ENCODE results near the gene TOM1L2.

Gene TOM1L2

GRCh38 chr17:17819561-17819995, 152.6 kb downstream of the TOM1L2 start:
- peak; percentile 64 for DNase-seq (ENCODE audit: insufficient read length, low spot score)
- peak; percentile 80 for FAIRE-seq
- TF ChIP-seq TAF1 (IDR thresholded peaks at IDR 0.05; ENCODE audit: low read depth, low read length) (no peak), SPI1 (IDR thresholded peaks at IDR 0.05; ENCODE audit: low read depth, low read length) (no peak), POU2F2 (IDR thresholded peaks at IDR 0.05; ENCODE audit: low read depth, low read length) (peak; percentile 99), POLR2AphosphoS5 (IDR thresholded peaks at IDR 0.05; ENCODE audit: low read depth, low read length) (no peak)

GRCh38 chr17:17819111-17819510, 153.1 kb downstream of the TOM1L2 start:
- FAIRE-seq: no peak
- TF ChIP-seq PAX5 (IDR thresholded peaks at IDR 0.05; ENCODE audit: insufficient read depth, low read length, severe bottlenecking): no peak
- TF ChIP-seq POU2F2 (IDR thresholded peaks at IDR 0.05; ENCODE audit: low read depth, low read length): no peak
- no peak for TF ChIP-seq POLR2AphosphoS5 (IDR thresholded peaks at IDR 0.05; ENCODE audit: low read depth, low read length)
- TF ChIP-seq POLR2A (IDR thresholded peaks at IDR 0.05; ENCODE audit: low read depth, low read length): no peak
- no peak for TF ChIP-seq SPI1 (IDR thresholded peaks at IDR 0.05; ENCODE audit: low read depth, low read length)
- no peak for TF ChIP-seq TAF1 (IDR thresholded peaks at IDR 0.05; ENCODE audit: low read depth, low read length)
- DNase-seq (ENCODE audit: insufficient read length, low spot score): no peak

- DNase-seq (ENCODE audit: insufficient read length, low spot score) (peak; percentile 79), FAIRE-seq (peak; percentile 66)
- TF ChIP-seq POU2F2 (IDR thresholded peaks at IDR 0.05; ENCODE audit: low read depth, low read length) (no peak), TAF1 (IDR thresholded peaks at IDR 0.05; ENCODE audit: low read depth, low read length) (no peak), PAX5 (IDR thresholded peaks at IDR 0.05; ENCODE audit: insufficient read depth, low read length, severe bottlenecking) (no peak), POLR2AphosphoS5 (IDR thresholded peaks at IDR 0.05; ENCODE audit: low read depth, low read length) (no peak), POLR2A (IDR thresholded peaks at IDR 0.05; ENCODE audit: low read depth, low read length) (no peak), SPI1 (IDR thresholded peaks at IDR 0.05; ENCODE audit: low read depth, low read length) (no peak)
Measured at GRCh38 chr17:17818088-17818526, 154.1 kb downstream of the TOM1L2 start.

GRCh38 chr17:17817552-17817947, 154.7 kb downstream of the TOM1L2 start:
- FAIRE-seq (no peak), DNase-seq (ENCODE audit: insufficient read length, low spot score) (no peak)
- TF ChIP-seq PAX5 (IDR thresholded peaks at IDR 0.05; ENCODE audit: insufficient read depth, low read length, severe bottlenecking) (no peak), POLR2A (IDR thresholded peaks at IDR 0.05; ENCODE audit: low read depth, low read length) (no peak), SPI1 (IDR thresholded peaks at IDR 0.05; ENCODE audit: low read depth, low read length) (no peak), POLR2AphosphoS5 (IDR thresholded peaks at IDR 0.05; ENCODE audit: low read depth, low read length) (no peak), POU2F2 (IDR thresholded peaks at IDR 0.05; ENCODE audit: low read depth, low read length) (no peak), TAF1 (IDR thresholded peaks at IDR 0.05; ENCODE audit: low read depth, low read length) (no peak)

GRCh38 chr17:17816831-17817551, 155.2 kb downstream of the TOM1L2 start:
- FAIRE-seq: no peak
- TF ChIP-seq POLR2A (IDR thresholded peaks at IDR 0.05; ENCODE audit: low read depth, low read length) (no peak), PAX5 (IDR thresholded peaks at IDR 0.05; ENCODE audit: insufficient read depth, low read length, severe bottlenecking) (no peak)
- no peak for DNase-seq (ENCODE audit: insufficient read length, low spot score)

- FAIRE-seq: no peak
- TF ChIP-seq POU2F2 (IDR thresholded peaks at IDR 0.05; ENCODE audit: low read depth, low read length) (no peak), POLR2AphosphoS5 (IDR thresholded peaks at IDR 0.05; ENCODE audit: low read depth, low read length) (no peak), POLR2A (IDR thresholded peaks at IDR 0.05; ENCODE audit: low read depth, low read length) (no peak), PAX5 (IDR thresholded peaks at IDR 0.05; ENCODE audit: insufficient read depth, low read length, severe bottlenecking) (no peak), TAF1 (IDR thresholded peaks at IDR 0.05; ENCODE audit: low read depth, low read length) (no peak), SPI1 (IDR thresholded peaks at IDR 0.05; ENCODE audit: low read depth, low read length) (no peak)
- DNase-seq (ENCODE audit: insufficient read length, low spot score): no peak
Measured at GRCh38 chr17:17816240-17816814, 155.9 kb downstream of the TOM1L2 start.

GRCh38 chr17:17815436-17816200, 156.6 kb downstream of the TOM1L2 start:
- no peak for DNase-seq (ENCODE audit: insufficient read length, low spot score)
- TF ChIP-seq TAF1 (IDR thresholded peaks at IDR 0.05; ENCODE audit: low read depth, low read length) (no peak), POLR2A (IDR thresholded peaks at IDR 0.05; ENCODE audit: low read depth, low read length) (no peak), POLR2AphosphoS5 (IDR thresholded peaks at IDR 0.05; ENCODE audit: low read depth, low read length) (no peak), SPI1 (IDR thresholded peaks at IDR 0.05; ENCODE audit: low read depth, low read length) (no peak), PAX5 (IDR thresholded peaks at IDR 0.05; ENCODE audit: insufficient read depth, low read length, severe bottlenecking) (no peak), POU2F2 (IDR thresholded peaks at IDR 0.05; ENCODE audit: low read depth, low read length) (no peak)
- FAIRE-seq: no peak

GRCh38 chr17:17815062-17815406, 157.2 kb downstream of the TOM1L2 start:
- no peak for TF ChIP-seq SPI1 (IDR thresholded peaks at IDR 0.05; ENCODE audit: low read depth, low read length)
- no peak for TF ChIP-seq PAX5 (IDR thresholded peaks at IDR 0.05; ENCODE audit: insufficient read depth, low read length, severe bottlenecking)
- no peak for TF ChIP-seq POLR2A (IDR thresholded peaks at IDR 0.05; ENCODE audit: low read depth, low read length)
- TF ChIP-seq POLR2AphosphoS5 (IDR thresholded peaks at IDR 0.05; ENCODE audit: low read depth, low read length): no peak
- TF ChIP-seq POU2F2 (IDR thresholded peaks at IDR 0.05; ENCODE audit: low read depth, low read length): no peak
- TF ChIP-seq TAF1 (IDR thresholded peaks at IDR 0.05; ENCODE audit: low read depth, low read length): no peak
- FAIRE-seq: no peak
- DNase-seq (ENCODE audit: insufficient read length, low spot score): no peak

Data from GM12891 (cell line).